ENCODE measurements around the gene DDR2. TPM values are rescaled to one million over a fixed set of nuclear protein-coding genes. Genes with fewer than 3 reads are reported as not detected.
A peak's percentile ranks its signal among the peaks of the same experiment; 100 is the strongest.

The DDR2 gene
- total RNA-seq, 1 donor = 289 TPM

DNA sequence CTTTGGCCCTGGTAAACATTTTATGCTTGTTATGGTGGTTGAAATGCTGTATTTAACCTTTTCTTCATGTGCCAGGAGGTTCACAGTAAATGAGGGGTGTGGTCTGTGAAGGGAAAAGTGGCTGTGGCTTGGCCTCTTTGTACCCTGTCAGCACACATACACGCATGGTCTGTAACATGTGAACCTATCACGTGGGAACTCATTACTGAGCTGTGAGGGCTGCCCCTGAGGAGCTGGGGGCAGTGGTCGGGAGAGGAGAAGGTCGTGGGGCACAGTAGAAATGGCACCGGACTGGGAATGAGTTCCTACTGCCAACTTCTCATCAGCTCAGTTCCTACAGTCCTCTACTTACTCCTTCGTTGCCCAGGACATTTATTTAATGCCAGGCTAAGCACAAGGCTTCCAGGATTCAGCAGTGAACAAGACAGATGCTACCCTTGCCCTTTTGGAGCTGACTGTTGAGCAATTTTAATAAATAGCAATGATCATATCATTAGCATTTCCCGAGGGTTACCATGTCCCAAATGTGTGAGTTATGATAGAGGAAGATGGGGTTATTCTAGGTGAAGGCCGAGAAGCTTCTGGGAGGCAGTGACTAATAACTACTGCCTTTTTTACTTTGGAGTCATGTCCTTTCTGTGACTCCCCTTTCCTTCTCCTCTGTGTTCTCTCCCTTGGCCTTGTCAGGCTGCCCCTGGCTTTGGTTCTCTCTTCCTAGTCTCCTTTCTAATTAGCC lies 38.8 kb downstream of the DDR2 start:
- TF ChIP-seq, protein P1, sequence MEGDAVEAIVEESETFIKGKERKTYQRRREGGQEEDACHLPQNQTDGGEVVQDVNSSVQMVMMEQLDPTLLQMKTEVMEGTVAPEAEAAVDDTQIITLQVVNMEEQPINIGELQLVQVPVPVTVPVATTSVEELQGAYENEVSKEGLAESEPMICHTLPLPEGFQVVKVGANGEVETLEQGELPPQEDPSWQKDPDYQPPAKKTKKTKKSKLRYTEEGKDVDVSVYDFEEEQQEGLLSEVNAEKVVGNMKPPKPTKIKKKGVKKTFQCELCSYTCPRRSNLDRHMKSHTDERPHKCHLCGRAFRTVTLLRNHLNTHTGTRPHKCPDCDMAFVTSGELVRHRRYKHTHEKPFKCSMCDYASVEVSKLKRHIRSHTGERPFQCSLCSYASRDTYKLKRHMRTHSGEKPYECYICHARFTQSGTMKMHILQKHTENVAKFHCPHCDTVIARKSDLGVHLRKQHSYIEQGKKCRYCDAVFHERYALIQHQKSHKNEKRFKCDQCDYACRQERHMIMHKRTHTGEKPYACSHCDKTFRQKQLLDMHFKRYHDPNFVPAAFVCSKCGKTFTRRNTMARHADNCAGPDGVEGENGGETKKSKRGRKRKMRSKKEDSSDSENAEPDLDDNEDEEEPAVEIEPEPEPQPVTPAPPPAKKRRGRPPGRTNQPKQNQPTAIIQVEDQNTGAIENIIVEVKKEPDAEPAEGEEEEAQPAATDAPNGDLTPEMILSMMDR (IDR thresholded peaks at IDR 0.05; ENCODE audit: insufficient read depth, low read depth, low read length) = no peak
- peak; percentile 83 for DNase-seq (ENCODE audit: low read depth)
- no peak overlapping the region for H3K4me3 ChIP-seq (ENCODE audit: low read depth, low read length)

DNA sequence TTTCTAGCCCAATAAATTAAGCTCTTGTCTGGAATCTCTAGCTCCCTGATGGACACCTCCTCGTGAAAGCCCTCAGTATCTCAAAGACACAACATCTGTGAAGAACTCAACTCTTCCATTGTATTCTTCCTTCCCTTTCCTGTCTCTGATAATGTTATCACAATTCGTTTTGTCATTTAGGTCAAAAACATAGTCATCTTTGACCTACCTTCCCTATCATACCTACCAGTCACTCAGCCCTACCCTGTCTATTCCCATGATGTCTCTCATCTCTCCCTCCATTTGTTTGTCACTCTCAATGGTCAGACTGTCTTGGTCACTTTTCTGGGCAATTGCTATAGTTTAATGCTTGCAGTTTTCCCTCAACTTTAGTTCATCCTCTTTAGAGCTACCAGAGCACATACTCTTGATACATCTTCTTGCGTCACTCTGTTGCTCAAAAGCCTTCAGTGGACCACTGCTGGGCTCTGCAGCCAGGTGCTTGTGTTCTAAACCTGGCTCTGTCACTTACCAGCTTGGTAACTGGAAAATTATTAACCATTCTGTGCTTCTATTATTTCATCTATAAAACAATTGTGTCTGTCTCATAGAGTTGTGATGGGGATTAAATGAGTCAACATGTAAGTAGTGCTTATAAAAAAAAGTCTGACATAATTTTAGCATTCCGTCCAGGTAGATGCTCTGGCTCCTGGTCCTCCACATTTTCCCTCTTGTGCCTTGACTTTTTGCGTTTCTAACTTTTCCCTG lies 39.6 kb downstream of the DDR2 start:
- TF ChIP-seq, protein P1 (IDR thresholded peaks at IDR 0.05; ENCODE audit: insufficient read depth, low read depth, low read length) = no peak
- H3K4me3 ChIP-seq (ENCODE audit: low read depth, low read length) = no peak overlapping the region
- no peak for DNase-seq (ENCODE audit: low read depth)

GRCh38 chr1:162672622-162673260 lies 40.5 kb downstream of the DDR2 start:
- TF ChIP-seq, protein P1 (IDR thresholded peaks at IDR 0.05; ENCODE audit: insufficient read depth, low read depth, low read length) = no peak
- H3K4me3 ChIP-seq (ENCODE audit: low read depth, low read length) = no peak overlapping the region
- DNase-seq (ENCODE audit: low read depth) = no peak

- H3K4me3 ChIP-seq (ENCODE audit: low read depth, low read length) = no peak overlapping the region
- TF ChIP-seq, protein P1 (IDR thresholded peaks at IDR 0.05; ENCODE audit: insufficient read depth, low read depth, low read length) = no peak
- DNase-seq (ENCODE audit: low read depth) = peak; percentile 58
Measured at GRCh38 chr1:162674034-162674608, 41.9 kb downstream of the DDR2 start.

- TF ChIP-seq, protein P1 (IDR thresholded peaks at IDR 0.05; ENCODE audit: insufficient read depth, low read depth, low read length) = no peak
- H3K4me3 ChIP-seq (ENCODE audit: low read depth, low read length) = no peak overlapping the region
- DNase-seq (ENCODE audit: low read depth) = peak; percentile 66
Measured at GRCh38 chr1:162676087-162676486, 43.8 kb downstream of the DDR2 start.

GRCh38 chr1:162676750-162677149 lies 44.5 kb downstream of the DDR2 start:
- H3K4me3 ChIP-seq (ENCODE audit: low read depth, low read length) = no peak overlapping the region
- TF ChIP-seq, protein P1 (IDR thresholded peaks at IDR 0.05; ENCODE audit: insufficient read depth, low read depth, low read length) = no peak
- no peak for DNase-seq (ENCODE audit: low read depth)
